Esophagus (tissue), 2 donors: ENCODE results near the gene ADA. TPM values are rescaled to one million over a fixed set of nuclear protein-coding genes. Genes with fewer than 3 reads are reported as not detected.
"Not testable (repeated sequence)": the region's sequence is repeated elsewhere in the genome, so short reads cannot be mapped to it uniquely, and the experiment has no call there.

Source experiments
- H3K27ac ChIP-seq, 2 donors: one replicate each; pipeline ENCODE4 v1.5.1; 2013; ENCODE audit warnings: low read depth in 2 of 2, mild to moderate bottlenecking in 2 of 2, inconsistent platforms in 1 of 2, low read length in 1 of 2, moderate library complexity in 1 of 2
- H3K27me3 ChIP-seq, 2 donors: one replicate each; pipeline ENCODE4 v1.6.1; 2013; ENCODE audit warnings: low read length in 2 of 2, control low read depth in 1 of 2, mild to moderate bottlenecking in 1 of 2; ENCODE audit not compliant: insufficient read depth in 2 of 2, control insufficient read depth in 1 of 2
- H3K36me3 ChIP-seq, 2 donors: one replicate each; pipeline ENCODE4 v1.6.1; 2013; ENCODE audit warnings: low read length in 1 of 2; ENCODE audit not compliant: control insufficient read depth in 2 of 2, insufficient read depth in 2 of 2
- H3K4me1 ChIP-seq, 2 donors: one replicate each; pipeline ENCODE4 v1.6.1; 2013; ENCODE audit warnings: low read length in 1 of 2; ENCODE audit not compliant: control insufficient read depth in 2 of 2, insufficient read depth in 2 of 2
- H3K4me3 ChIP-seq, 2 donors: one replicate each; pipeline ENCODE4 v1.5.1; 2013; ENCODE audit warnings: low read length in 2 of 2, mild to moderate bottlenecking in 2 of 2, low read depth in 1 of 2, moderate library complexity in 1 of 2
- H3K9me3 ChIP-seq, 2 donors: one replicate each; pipeline ENCODE4 v1.6.1; 2013; ENCODE audit warnings: mild to moderate bottlenecking in 2 of 2, low read depth in 1 of 2, low read length in 1 of 2, moderate library complexity in 1 of 2; ENCODE audit not compliant: control insufficient read depth in 2 of 2, insufficient read depth in 1 of 2
- WGBS, 2 donors: extraction: QIAGEN DNeasy Blood & Tissue Kit; methylation state at CpG; one replicate each; pipeline ENCODE4 v1.1.7; 2013; 5-methylcytosine and 5-hydroxymethylcytosine counted together
- polyA plus RNA-seq, 2 donors: library from polyadenylated mRNA; stranded (reverse); fragments of 200-250 nt; gene quantifications; one replicate each; pipeline ENCODE4 v1.2.3, GENCODE V29; 2013
- donor health status: healthy with polysubstance abuse.
- donor health status: Bipolar disorder and iron deficiency.

Gene ADA
- polyA plus RNA-seq, 2 donors, result 5.6 to 8.8 TPM

GRCh38 chr20:44681796-44682566 lies 30.5 kb upstream of the ADA start:
- Histone ChIP-seq H3K27me3 (no peaks in the 10 kb centered on the region), H3K9me3 (no peaks in the 10 kb centered on the region), H3K27ac (no peak overlapping the region), H3K4me3 (no peak overlapping the region), H3K36me3 (no peaks in the 10 kb centered on the region), H3K4me1 (peaks cover 0 to 3% of the 10 kb centered on the region in 2 donors)
- 88 to 92% methylated on average over 11 of the region's 11 CpGs for WGBS, 2 donors

GRCh38 chr20:44678990-44679611 lies 27.6 kb upstream of the ADA start:
- Histone ChIP-seq H3K27ac (no peak overlapping the region), H3K4me3 (no peak overlapping the region), H3K4me1 (peaks cover 0 to 3% of the 10 kb centered on the region in 2 donors), H3K9me3 (no peaks in the 10 kb centered on the region), H3K36me3 (no peaks in the 10 kb centered on the region), H3K27me3 (no peaks in the 10 kb centered on the region)
- 85 to 92% methylated on average over 11 to 12 of the region's 12 CpGs for WGBS, 2 donors

- WGBS, 2 donors, result 38 to 61% methylated on average over 2 of the region's 2 CpGs
Observed at GRCh38 chr20:44678242-44678641, 26.7 kb upstream of the ADA start.

GRCh38 chr20:44672318-44672902 lies 20.9 kb upstream of the ADA start:
- H3K27ac ChIP-seq, H3K4me1 ChIP-seq, H3K9me3 ChIP-seq, H3K27me3 ChIP-seq, H3K36me3 ChIP-seq, H3K4me3 ChIP-seq: not testable (repeated sequence)
- WGBS, 2 donors, result 87% methylated on average over 23 of the region's 23 CpGs

More at GRCh38 chr20:44678242-44678641, 26.7 kb upstream of the ADA start:
- Histone ChIP-seq H3K27me3 (no peaks in the 10 kb centered on the region), H3K4me3 (no peak overlapping the region), H3K4me1 (peaks cover 0 to 3% of the 10 kb centered on the region in 2 donors), H3K27ac (no peak overlapping the region), H3K36me3 (no peaks in the 10 kb centered on the region), H3K9me3 (no peaks in the 10 kb centered on the region)

- H3K27ac ChIP-seq, H3K9me3 ChIP-seq, H3K27me3 ChIP-seq, H3K36me3 ChIP-seq, H3K4me3 ChIP-seq, H3K4me1 ChIP-seq: not testable (repeated sequence)
- WGBS, 2 donors, result 71 to 75% methylated on average over 6 of the region's 7 CpGs
Observed at GRCh38 chr20:44671541-44671940, 20.0 kb upstream of the ADA start.

GRCh38 chr20:44670851-44671250 lies 19.4 kb upstream of the ADA start:
- H3K4me1 ChIP-seq, H3K4me3 ChIP-seq, H3K36me3 ChIP-seq, H3K27me3 ChIP-seq, H3K27ac ChIP-seq, H3K9me3 ChIP-seq: not testable (repeated sequence)
- 82 to 85% methylated on average over 9 of the region's 9 CpGs for WGBS, 2 donors

- Histone ChIP-seq H3K27ac (no peak overlapping the region), H3K27me3 (no peaks in the 10 kb centered on the region), H3K9me3 (no peaks in the 10 kb centered on the region), H3K4me1 (no peaks in the 10 kb centered on the region), H3K36me3 (no peaks in the 10 kb centered on the region), H3K4me3 (no peak overlapping the region)
- 79 to 82% methylated on average over 3 of the region's 3 CpGs for WGBS, 2 donors
Observed at GRCh38 chr20:44666066-44666465, 14.6 kb upstream of the ADA start.

- Histone ChIP-seq H3K36me3 (no peaks in the 10 kb centered on the region), H3K9me3 (no peaks in the 10 kb centered on the region), H3K4me3 (no peak overlapping the region), H3K27me3 (no peaks in the 10 kb centered on the region), H3K27ac (no peak overlapping the region), H3K4me1 (no peaks in the 10 kb centered on the region)
- 61 to 64% methylated on average over 3 of the region's 3 CpGs for WGBS, 2 donors
Observed at GRCh38 chr20:44664131-44664530, 12.6 kb upstream of the ADA start.

GRCh38 chr20:44662261-44662660 lies 10.8 kb upstream of the ADA start:
- Histone ChIP-seq H3K9me3 (no peaks in the 10 kb centered on the region), H3K4me3 (no peak overlapping the region), H3K4me1 (no peaks in the 10 kb centered on the region), H3K36me3 (no peaks in the 10 kb centered on the region), H3K27me3 (no peaks in the 10 kb centered on the region), H3K27ac (no peak overlapping the region)
- WGBS, 2 donors, result 61 to 74% methylated on average over 3 of the region's 3 CpGs
